Stimulated activated CD8-positive, alpha-beta memory T cell treated with anti-CD3 and anti-CD28 coated beads, Interleukin-4, amount 100 ng/mL, for 48 hours (primary cell): ENCODE results near the gene ZNF564.
"Not testable (repeated sequence)": the region's sequence is repeated elsewhere in the genome, so short reads cannot be mapped to it uniquely, and the experiment has no call there.

Experiments
- DNase-seq: peaks from one replicate; pipeline ENCODE4 v3.0.0-alpha.2; 2020

The ZNF564 gene

DNA sequence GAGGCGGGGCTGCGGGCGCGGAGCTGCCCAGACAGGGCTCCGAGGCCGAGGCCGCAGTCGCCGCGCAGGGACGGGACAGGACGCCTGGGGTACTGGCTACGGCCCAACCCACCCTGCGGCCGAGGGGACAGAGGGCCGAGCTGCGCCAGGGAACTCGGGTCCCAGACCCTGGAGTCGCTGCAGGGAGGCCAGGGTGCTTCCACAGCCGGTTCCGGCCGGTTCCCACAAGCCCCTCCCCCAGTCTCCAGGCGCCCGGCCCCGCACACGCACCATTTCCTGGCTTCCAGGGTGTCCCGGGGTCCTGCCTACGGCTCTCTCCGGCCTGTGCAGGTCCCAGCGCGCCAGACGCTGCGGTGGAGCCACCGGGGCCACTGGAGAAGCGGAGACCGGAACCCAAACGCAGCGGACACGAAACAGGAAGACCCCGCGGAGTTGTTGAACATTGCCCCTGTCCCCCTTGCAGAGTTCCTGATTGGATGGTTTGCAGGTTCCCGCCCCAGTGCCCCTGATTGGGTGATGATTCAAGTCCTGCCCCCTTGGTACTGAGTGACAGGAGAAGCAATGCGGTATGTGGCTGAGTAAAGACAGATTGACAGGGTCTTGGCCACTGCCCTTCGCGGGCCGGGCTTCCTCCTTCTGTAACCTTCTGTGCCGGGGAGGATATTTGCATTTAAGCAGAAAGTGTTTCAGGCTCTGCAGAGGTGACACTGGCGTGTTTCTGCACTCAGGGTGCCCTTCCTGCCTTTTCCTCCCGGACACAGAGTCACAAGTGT, at the start of gene ZNF564:
Gene ZNF564 (minus strand): TSS at position 423 of the 773 bp plus-strand sequence. CDS start 150 bp downstream, at position 273.
- peak; percentile 92 for DNase-seq

DNA sequence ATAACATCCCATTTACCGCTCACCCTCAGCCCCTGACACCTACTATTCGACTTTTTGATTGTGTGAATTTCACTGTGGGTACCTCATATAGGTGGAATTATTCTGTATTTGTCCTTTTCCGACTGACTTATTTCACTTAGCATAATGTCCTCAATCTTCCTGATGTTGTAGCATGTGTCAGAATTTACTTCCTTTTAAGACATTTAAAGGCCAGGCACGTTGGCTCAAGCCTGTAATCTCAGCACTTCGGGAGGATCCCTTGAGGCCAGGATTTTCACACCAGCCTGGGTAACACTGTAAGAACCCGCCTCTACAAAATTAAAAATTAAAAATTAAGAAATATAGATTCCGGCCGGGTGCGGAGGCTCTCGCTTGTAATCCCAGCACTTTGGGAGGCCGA, 46.3 kb upstream of the ZNF564 start:
- DNase-seq, result no peak

DNA sequence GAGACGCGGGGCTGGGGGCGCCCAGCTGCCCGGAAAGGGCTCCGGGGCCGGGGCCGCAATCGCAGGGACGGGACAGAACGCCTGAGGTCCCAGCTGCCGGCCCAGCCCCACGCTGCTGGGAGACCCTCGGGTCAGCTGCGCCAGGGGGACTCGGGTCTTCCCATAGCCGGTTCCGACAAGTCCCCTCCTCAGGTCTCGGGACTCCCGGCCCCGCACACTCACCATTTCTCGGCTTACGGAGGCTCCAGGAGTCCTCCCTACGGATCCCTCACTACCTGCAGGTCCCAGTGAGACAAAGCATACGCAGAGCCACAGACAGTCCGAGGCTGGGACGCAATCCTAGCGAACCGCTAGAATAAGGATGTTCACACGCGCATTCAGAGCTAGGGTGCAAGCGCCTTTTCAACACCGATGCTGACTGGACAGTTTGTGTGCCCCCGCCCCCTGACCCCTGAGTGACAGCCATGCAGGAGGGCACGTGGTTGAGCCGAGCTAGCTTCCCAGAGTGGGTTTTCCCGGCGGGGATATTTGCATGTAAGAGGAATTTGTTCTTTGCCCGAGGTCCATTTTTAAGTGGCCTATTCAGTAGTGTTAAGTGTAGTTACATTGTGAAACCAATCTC, 45.8 kb upstream of the ZNF564 start:
- no peak for DNase-seq

GRCh38 chr19:12596485-12596884, 45.2 kb upstream of the ZNF564 start:
- DNase-seq, result no peak

DNA sequence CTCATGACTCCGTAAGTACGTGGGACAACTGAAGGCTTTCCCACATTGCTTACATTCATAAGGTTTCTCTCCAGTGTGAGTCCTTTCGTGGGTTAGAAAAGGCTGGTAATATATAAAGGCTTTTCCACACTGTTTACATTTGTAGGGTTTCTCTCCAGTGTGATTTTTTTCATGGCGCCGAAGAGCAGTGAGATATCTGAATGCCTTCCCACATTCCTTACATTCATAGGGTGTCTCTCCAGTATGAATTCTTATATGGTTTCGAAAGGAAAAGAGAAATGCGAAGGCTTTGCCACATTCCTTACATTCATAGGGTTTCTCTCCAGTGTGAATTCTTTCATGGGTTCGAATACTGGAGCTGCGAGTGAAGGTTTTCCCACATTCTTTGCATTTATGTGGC, 29.8 kb upstream of the ZNF564 start:
- DNase-seq, result no peak

GRCh38 chr19:12580180-12580694, 29.0 kb upstream of the ZNF564 start:
- DNase-seq, result no peak

GRCh38 chr19:12578641-12579040, 27.4 kb upstream of the ZNF564 start:
- no peak for DNase-seq

- DNase-seq, result no peak
Observed at GRCh38 chr19:12574036-12574435, 22.8 kb upstream of the ZNF564 start.

- no peak for DNase-seq
Observed at GRCh38 chr19:12567951-12568350, 16.7 kb upstream of the ZNF564 start.

- DNase-seq, result not testable (repeated sequence)
Observed at GRCh38 chr19:12566380-12566779, 15.1 kb upstream of the ZNF564 start.

GRCh38 chr19:12564016-12564664, 12.9 kb upstream of the ZNF564 start:
- peak; percentile 99 for DNase-seq

GRCh38 chr19:12555456-12555930, 4.2 kb upstream of the ZNF564 start:
- DNase-seq, result no peak

DNA sequence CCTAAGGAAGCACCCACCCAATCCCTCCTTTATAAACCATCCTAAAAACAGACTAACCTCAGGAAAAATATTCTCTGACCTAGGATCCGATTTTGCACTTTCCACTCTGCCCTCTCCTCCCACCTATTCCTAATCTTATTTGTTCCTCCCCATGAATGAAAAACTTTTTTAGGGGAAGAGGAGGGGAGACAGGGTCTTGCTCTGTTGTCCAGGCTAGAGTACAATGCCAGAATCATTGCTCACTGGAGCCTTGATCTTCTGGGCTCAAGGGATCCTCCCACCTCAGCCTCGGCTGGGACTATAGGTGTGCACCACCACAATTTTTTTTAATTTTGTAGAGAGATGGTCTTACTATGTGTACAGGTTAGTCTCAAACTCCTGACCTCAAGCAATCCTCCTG, 4.4 kb downstream of the ZNF564 start:
- no peak for DNase-seq

DNA sequence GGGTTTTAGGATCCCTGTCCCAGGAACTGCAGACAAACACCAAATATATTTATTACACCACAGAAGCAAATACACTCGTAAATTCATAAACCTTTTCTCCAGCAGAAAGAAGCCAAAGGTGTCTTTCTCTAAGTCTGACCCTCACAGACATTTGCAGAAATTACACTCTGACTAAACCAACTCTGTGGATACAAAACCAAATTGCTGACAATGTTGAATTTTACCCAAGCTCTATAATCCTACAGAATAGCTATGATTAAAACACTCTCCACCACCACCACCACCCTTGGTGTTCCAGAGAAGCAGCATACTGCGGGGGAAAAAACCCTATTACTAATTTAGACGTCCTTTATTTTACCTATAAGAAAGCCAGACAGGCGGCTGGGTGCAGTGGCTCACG, 5.2 kb downstream of the ZNF564 start:
- DNase-seq, result no peak

DNA sequence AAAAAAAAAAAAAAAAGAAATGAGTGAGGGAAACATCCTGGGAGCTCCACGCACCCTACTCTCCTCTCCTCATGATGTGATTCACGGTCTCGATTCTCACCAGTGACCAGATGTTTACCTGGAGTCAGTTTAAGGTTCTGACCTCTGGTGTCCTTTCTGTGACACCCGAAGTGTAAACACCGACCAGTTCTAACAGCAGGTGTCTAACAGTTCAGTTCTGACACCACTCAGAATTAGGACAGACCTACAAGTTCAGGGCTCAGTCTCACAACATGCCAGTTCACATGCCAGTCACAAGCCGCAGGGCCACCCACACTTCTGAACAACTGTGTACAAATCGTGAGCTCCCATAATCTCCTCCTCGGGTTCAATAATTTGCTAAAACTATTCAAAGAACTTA, 6.0 kb downstream of the ZNF564 start:
- no peak for DNase-seq

DNA sequence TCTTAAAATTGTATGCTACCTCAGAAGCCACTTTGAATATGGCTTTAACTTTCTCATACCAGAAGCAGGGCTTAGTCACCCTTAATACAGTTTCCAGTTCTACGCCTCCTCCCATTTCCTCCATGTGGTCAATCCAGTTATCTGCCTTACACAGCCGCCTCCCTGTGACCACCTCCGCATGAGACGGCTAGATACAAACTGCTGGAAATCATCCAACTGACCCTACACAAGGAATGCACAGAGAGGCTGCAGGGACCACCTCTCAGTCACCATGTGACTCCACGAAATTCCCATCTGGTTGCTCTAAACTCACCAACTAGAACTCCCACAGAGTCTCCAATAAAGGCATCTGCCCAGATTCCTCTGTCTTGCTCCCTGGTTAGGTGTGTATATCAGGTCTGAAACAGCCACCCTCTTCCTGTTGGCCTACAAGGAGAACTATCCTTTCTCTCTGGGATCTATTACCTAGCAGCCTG, 6.8 kb downstream of the ZNF564 start:
- DNase-seq, result no peak

DNA sequence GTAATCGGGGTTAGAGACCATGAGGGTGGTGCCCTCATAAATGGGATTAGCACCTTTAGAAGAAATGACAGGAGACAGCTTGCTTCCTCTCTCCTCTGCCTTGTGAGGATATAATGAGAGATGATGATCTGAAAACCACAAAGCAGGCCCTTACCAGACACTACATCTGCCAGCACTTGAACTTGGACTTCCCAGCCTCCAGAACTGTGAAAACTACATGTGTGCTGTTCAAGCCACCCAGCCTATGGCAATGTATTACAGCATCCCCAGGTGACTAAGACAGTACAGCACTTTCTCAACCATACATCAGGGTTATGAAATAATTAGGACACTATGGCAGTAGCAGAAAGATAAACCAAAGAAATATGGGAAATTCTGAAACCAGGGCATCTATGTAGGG, 7.4 kb downstream of the ZNF564 start:
- DNase-seq, result no peak

DNA sequence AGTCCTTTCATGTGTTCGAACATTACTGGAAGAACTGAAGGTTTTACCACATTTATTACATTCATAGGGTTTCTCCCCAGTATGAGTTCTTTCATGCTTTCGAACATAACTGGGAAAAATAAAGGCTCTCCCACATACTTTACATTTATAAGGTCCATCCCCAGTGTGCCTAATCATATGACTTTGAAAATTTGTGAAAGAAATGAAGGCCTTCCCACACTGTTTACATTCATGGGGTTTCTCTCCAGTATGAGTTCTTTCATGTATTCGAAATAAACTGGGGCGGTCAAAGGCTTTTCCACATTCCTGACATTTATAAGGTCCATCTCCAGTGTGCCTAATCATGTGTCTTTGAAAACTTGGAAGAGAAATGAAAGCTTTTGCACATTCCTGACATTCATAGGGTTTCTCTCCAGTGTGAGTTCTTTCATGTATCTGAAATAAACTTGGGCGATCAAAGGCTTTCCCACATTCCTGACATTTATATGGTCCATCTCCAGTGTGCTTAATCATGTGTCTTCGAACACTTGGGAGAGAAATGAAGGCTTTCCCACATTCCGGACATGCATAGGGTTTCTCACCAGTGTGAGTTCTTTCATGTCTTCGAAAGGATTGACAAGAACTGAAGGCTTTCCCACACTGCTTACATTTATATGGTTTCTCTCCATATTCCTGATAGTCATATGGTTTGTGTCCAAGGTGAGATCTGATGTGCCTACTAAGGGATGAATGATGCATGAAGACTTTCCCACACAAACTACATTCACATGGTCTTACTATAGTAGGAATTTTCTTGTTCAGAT, 24.0 kb downstream of the ZNF564 start:
- DNase-seq, result no peak

- DNase-seq, result no peak
Observed at GRCh38 chr19:12526542-12526941, 24.7 kb downstream of the ZNF564 start.

DNA sequence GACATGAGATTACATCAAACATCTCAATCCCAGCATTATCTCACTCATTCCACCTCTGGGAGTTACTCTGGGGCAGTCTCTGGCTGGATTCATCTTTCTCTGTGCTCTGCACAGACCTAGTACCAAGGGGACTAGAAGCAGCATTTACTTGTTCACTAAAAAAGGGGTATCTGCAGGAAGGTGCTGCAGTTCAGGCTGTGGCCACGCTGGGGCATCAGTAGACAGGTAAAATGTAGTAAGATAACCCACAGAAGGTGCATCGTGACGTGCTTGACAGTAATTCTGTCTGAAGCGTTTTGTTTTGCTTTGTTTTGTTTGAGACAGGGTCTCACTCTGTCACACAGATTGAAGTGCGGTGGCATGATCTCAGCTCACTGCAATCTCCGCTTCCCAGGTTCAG, 29.3 kb downstream of the ZNF564 start:
- no peak for DNase-seq

GRCh38 chr19:12513531-12514061, 37.7 kb downstream of the ZNF564 start:
- DNase-seq, result no peak

- DNase-seq, result no peak
Observed at GRCh38 chr19:12497032-12497431, 54.2 kb downstream of the ZNF564 start.
